GM21447 (cell line): Measurements from ENCODE around the gene LSM2.

Source experiments
- ATAC-seq: cut with Tn5 transposase; IDR thresholded peaks from one replicate; pipeline ENCODE4 v1.9.1; 2021; ENCODE audit not compliant: unreplicated experiment

Gene LSM2

DNA sequence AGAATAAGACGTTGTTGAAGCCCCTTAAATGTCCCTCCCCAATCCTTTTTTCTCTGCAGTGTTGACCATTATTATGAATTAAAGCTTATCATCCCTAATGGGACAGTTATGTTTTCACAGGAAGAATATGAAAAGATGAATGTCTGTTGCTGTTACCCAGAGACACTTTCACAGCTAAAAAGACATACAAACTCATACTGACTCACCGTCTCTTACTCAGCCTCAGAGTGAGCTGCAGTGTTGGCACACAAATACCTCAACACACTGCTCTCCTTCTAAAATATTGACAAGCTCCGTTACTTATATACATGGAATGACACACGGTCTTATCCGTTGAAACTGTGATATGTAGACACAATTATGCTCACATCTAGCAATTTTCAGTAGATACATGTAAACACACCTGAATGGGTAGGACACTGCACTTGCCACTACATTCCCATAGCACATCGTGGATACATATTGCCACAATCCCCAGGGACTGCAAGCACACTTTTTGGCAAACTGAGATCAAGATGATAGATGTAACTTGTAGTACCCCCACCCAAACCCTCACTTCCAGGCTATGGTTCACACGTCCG is 53.9 kb downstream of the LSM2 start:
- no peak for ATAC-seq

DNA sequence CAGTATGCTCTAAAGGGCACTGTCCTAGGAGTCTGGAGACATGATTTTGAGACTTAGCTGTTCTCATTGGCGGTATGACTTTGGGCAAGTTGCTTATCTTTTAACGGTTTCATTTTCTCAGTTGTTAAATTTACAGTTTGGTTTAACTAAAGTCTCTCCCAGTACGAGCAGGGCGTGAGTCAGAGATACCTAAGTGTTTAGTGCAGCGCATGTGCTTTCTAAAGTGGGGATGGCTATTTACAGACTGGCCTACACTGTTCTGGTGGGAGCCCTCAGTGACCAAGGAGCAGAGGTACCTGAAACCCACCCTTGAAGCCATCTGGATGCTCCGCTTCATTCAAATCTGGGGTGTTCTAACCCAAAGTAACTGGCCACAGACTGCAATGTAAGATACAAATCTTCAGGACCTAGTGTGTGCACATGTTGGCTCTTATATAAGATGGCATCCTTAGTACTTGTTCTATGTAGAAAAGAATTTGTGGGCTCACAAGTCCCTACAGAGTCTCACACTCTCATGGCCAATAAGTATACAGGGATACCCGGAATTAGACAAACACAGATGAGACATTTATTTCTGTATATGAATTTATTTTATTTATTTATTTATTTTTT is 56.2 kb downstream of the LSM2 start:
- no peak for ATAC-seq

DNA sequence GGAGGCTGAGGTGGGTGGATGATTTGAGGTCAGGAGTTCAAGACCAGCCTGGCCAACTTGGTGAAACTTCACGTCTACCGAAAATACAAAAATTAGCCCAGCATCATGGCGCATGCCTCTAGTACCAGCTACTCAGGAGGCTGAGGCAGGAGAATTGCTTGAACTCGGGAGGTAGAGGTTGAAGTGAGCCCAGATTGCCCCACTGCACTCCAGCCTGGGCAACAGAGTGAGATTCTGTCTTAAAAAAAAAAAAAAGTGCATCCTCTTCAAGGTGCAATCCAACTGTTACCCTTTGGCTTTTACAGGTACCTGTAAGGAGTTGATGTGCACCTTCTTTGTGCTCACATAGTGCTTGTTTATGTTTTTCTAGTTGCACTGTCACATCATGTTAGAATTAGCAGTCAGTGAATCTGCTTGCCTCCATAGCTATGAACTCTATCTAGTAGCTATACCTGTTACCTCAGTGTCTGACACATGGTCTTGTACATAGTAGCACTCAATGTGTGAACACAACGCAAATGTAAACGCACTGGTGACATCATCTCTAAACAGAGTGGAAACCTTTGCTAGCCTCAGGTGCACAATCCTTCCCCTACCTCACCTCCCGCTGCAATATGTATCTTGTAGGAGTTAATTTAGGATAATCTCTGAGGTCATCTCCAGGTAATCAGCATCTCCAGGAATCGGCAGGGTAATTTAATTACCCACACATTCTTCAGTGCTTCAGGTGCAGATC is 57.3 kb downstream of the LSM2 start:
- ATAC-seq, result no peak
